ENCODE results near the gene IPP.

- TF ChIP-seq CTCF (IDR thresholded peaks at IDR 0.05; ENCODE audit: insufficient read depth, low read depth, low read length) (no peak), EZH2 (IDR thresholded peaks at IDR 0.05; ENCODE audit: insufficient read depth, low read length) (no peak)
Observed at GRCh38 chr1:45796381-45796780, 45.9 kb upstream of the IPP start.

All from astrocyte (in vitro differentiated cells and primary cell).